ENCODE measurements around the gene RNF17.
"Not testable (repeated sequence)": the region's sequence is repeated elsewhere in the genome, so short reads cannot be mapped to it uniquely, and the experiment has no call there.

Gene RNF17

GRCh38 chr13:24784319-24784718 lies 20.4 kb downstream of the RNF17 start:
- Histone ChIP-seq H3K4me1 (ENCODE audit: control insufficient read depth, insufficient read depth, low read length) (no peaks in the 10 kb centered on the region), H3K9me3 (ENCODE audit: control insufficient read depth, low read length) (no peaks in the 10 kb centered on the region), H3K4me3 (ENCODE audit: insufficient read depth, low read depth, low read length) (no peak overlapping the region), H3K27me3 (ENCODE audit: control insufficient read depth, insufficient read depth, low read length, poor library complexity, severe bottlenecking) (no peaks in the 10 kb centered on the region), H3K36me3 (ENCODE audit: control insufficient read depth, insufficient read depth, low read length) (no peaks in the 10 kb centered on the region), H3K27ac (ENCODE audit: insufficient read depth, low read depth, low read length, poor library complexity, severe bottlenecking) (no peak overlapping the region)
- 82 to 84% methylated on average over 1 of the region's 1 CpG for WGBS, 2 experiments

GRCh38 chr13:24788538-24788937 lies 24.6 kb downstream of the RNF17 start:
- WGBS, 2 experiments: 84 to 95% methylated on average over 3 of the region's 3 CpGs
- no peak overlapping the region for H3K4me3 ChIP-seq (ENCODE audit: insufficient read depth, low read depth, low read length)
- H3K27me3 ChIP-seq (ENCODE audit: control insufficient read depth, insufficient read depth, low read length, poor library complexity, severe bottlenecking): no peaks in the 10 kb centered on the region
- H3K27ac ChIP-seq (ENCODE audit: insufficient read depth, low read depth, low read length, poor library complexity, severe bottlenecking): no peak overlapping the region
- no peaks in the 10 kb centered on the region for H3K36me3 ChIP-seq (ENCODE audit: control insufficient read depth, insufficient read depth, low read length)
- no peaks in the 10 kb centered on the region for H3K9me3 ChIP-seq (ENCODE audit: control insufficient read depth, low read length)
- no peaks in the 10 kb centered on the region for H3K4me1 ChIP-seq (ENCODE audit: control insufficient read depth, insufficient read depth, low read length)

GRCh38 chr13:24802074-24802473 lies 38.1 kb downstream of the RNF17 start:
- Histone ChIP-seq H3K36me3 (ENCODE audit: control insufficient read depth, insufficient read depth, low read length) (no peaks in the 10 kb centered on the region), H3K4me3 (ENCODE audit: insufficient read depth, low read depth, low read length) (no peak overlapping the region), H3K27me3 (ENCODE audit: control insufficient read depth, insufficient read depth, low read length, poor library complexity, severe bottlenecking) (no peaks in the 10 kb centered on the region), H3K4me1 (ENCODE audit: control insufficient read depth, insufficient read depth, low read length) (no peaks in the 10 kb centered on the region), H3K9me3 (ENCODE audit: control insufficient read depth, low read length) (no peaks in the 10 kb centered on the region), H3K27ac (ENCODE audit: insufficient read depth, low read depth, low read length, poor library complexity, severe bottlenecking) (no peak overlapping the region)
- 82 to 84% methylated on average over 9 of the region's 10 CpGs for WGBS, 2 experiments

GRCh38 chr13:24821207-24821606 lies 57.2 kb downstream of the RNF17 start:
- no peaks in the 10 kb centered on the region for H3K36me3 ChIP-seq (ENCODE audit: control insufficient read depth, insufficient read depth, low read length)
- H3K4me1 ChIP-seq (ENCODE audit: control insufficient read depth, insufficient read depth, low read length): no peaks in the 10 kb centered on the region
- H3K27ac ChIP-seq (ENCODE audit: insufficient read depth, low read depth, low read length, poor library complexity, severe bottlenecking): no peak overlapping the region
- H3K27me3 ChIP-seq (ENCODE audit: control insufficient read depth, insufficient read depth, low read length, poor library complexity, severe bottlenecking): no peaks in the 10 kb centered on the region
- H3K4me3 ChIP-seq (ENCODE audit: insufficient read depth, low read depth, low read length): no peak overlapping the region
- WGBS, 2 experiments: 82 to 92% methylated on average over 1 to 2 of the region's 2 CpGs
- H3K9me3 ChIP-seq (ENCODE audit: control insufficient read depth, low read length): no peaks in the 10 kb centered on the region

- H3K4me1 ChIP-seq (ENCODE audit: control insufficient read depth, insufficient read depth, low read length): no peaks in the 10 kb centered on the region
- no peak overlapping the region for H3K4me3 ChIP-seq (ENCODE audit: insufficient read depth, low read depth, low read length)
- H3K27me3 ChIP-seq (ENCODE audit: control insufficient read depth, insufficient read depth, low read length, poor library complexity, severe bottlenecking): no peaks in the 10 kb centered on the region
- H3K36me3 ChIP-seq (ENCODE audit: control insufficient read depth, insufficient read depth, low read length): no peaks in the 10 kb centered on the region
- H3K9me3 ChIP-seq (ENCODE audit: control insufficient read depth, low read length): no peaks in the 10 kb centered on the region
- H3K27ac ChIP-seq (ENCODE audit: insufficient read depth, low read depth, low read length, poor library complexity, severe bottlenecking): no peak overlapping the region
- WGBS, 2 experiments: 95 to 96% methylated on average over 4 to 5 of the region's 5 CpGs
Observed at GRCh38 chr13:24822640-24823039, 58.7 kb downstream of the RNF17 start.

- H3K36me3 ChIP-seq (ENCODE audit: control insufficient read depth, insufficient read depth, low read length); H3K27me3 ChIP-seq (ENCODE audit: control insufficient read depth, insufficient read depth, low read length, poor library complexity, severe bottlenecking); H3K4me3 ChIP-seq (ENCODE audit: insufficient read depth, low read depth, low read length); H3K9me3 ChIP-seq (ENCODE audit: control insufficient read depth, low read length); H3K27ac ChIP-seq (ENCODE audit: insufficient read depth, low read depth, low read length, poor library complexity, severe bottlenecking); H3K4me1 ChIP-seq (ENCODE audit: control insufficient read depth, insufficient read depth, low read length): not testable (repeated sequence)
- 77 to 87% methylated on average over 5 of the region's 5 CpGs for WGBS, 2 experiments
Observed at GRCh38 chr13:24823122-24823710, 59.2 kb downstream of the RNF17 start.

DNA sequence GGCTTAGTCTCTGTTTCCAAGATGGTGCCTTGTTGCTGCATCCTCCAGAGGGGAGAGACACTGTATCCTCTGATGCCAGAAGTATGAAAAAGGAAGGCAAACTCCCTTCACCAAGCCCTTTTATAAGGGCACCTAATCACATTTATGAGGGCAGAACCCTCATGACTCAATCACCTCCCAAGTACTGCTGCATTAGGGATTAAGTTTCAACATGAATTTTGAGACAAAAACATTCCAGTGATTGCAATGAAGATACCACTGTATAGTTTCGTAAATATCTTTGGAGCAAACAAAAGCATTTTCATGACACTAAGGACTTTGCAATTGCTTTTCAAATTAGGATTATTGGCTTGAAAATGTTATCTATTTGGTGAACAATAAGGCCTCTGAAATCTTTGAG lies 63.8 kb downstream of the RNF17 start:
- Histone ChIP-seq H3K27me3 (ENCODE audit: control insufficient read depth, insufficient read depth, low read length, poor library complexity, severe bottlenecking) (no peaks in the 10 kb centered on the region), H3K4me1 (ENCODE audit: control insufficient read depth, insufficient read depth, low read length) (no peaks in the 10 kb centered on the region), H3K9me3 (ENCODE audit: control insufficient read depth, low read length) (no peaks in the 10 kb centered on the region), H3K36me3 (ENCODE audit: control insufficient read depth, insufficient read depth, low read length) (no peaks in the 10 kb centered on the region), H3K27ac (ENCODE audit: insufficient read depth, low read depth, low read length, poor library complexity, severe bottlenecking) (no peak overlapping the region), H3K4me3 (ENCODE audit: insufficient read depth, low read depth, low read length) (no peak overlapping the region)
- WGBS, 2 experiments: 92 to 100% methylated on average over 1 of the region's 1 CpG

- 91 to 93% methylated on average over 9 of the region's 9 CpGs for WGBS, 2 experiments
- Histone ChIP-seq H3K27ac (ENCODE audit: insufficient read depth, low read depth, low read length, poor library complexity, severe bottlenecking) (no peak overlapping the region), H3K36me3 (ENCODE audit: control insufficient read depth, insufficient read depth, low read length) (no peaks in the 10 kb centered on the region), H3K9me3 (ENCODE audit: control insufficient read depth, low read length) (no peaks in the 10 kb centered on the region), H3K4me1 (ENCODE audit: control insufficient read depth, insufficient read depth, low read length) (no peaks in the 10 kb centered on the region), H3K4me3 (ENCODE audit: insufficient read depth, low read depth, low read length) (no peak overlapping the region), H3K27me3 (ENCODE audit: control insufficient read depth, insufficient read depth, low read length, poor library complexity, severe bottlenecking) (no peaks in the 10 kb centered on the region)
Observed at GRCh38 chr13:24834902-24835510, 71.0 kb downstream of the RNF17 start.

DNA sequence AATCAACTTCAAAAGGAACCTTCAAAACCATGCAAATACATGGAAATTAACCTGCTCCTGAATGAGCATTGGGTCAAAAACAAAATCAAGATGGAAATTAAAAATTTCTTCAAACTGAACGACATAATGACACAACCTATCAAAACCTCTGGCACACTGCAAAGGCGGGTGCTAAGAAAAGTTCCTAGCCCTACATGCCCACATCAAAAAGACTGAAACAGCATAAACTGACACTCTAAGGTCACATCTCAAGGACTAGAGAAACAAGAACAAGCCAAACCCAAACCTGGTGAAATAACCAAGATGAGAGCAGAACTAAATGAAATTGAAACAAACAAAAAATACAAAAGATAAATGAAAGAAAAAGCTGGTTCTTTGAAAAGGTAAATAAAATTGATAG lies 73.6 kb downstream of the RNF17 start:
- H3K36me3 ChIP-seq (ENCODE audit: control insufficient read depth, insufficient read depth, low read length); H3K4me1 ChIP-seq (ENCODE audit: control insufficient read depth, insufficient read depth, low read length); H3K9me3 ChIP-seq (ENCODE audit: control insufficient read depth, low read length); H3K4me3 ChIP-seq (ENCODE audit: insufficient read depth, low read depth, low read length); H3K27me3 ChIP-seq (ENCODE audit: control insufficient read depth, insufficient read depth, low read length, poor library complexity, severe bottlenecking); H3K27ac ChIP-seq (ENCODE audit: insufficient read depth, low read depth, low read length, poor library complexity, severe bottlenecking): not testable (repeated sequence)
- WGBS, 2 experiments: 91 to 97% methylated on average over 2 of the region's 2 CpGs

DNA sequence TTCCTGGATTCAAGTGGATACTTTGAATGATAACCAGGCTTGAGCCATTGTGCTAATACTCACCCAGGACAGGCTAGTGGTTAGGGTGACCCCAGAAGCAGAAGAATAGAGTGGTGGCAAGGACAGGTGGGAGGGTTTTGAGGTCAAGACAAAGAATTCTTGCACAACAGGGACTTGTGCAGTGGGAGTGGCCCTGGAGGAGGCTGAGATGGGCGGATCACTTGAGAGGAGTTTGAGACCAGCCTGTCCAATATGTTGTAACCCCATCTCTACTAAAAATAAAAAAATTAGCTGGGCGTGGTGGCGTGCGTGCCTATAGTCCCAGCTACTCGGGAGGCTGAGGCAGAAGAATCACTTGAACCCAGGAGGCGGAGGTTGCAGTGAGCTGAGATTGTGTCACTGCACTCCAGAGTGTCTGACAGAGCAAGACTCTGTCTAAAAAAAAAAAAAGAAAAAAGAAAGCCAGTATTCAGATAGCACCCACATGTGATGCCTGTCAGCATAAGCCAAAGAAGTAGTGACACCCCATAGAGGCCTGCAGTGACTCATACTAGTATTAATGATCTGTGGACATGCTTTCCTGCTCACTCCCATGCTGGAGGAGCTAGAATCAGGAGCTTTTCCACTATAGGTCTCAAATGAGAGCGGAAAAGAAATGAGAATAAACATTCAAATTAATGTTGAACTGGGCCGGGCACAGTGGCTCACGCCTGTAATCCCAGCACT lies 78.7 kb downstream of the RNF17 start:
- no peaks in the 10 kb centered on the region for H3K27me3 ChIP-seq (ENCODE audit: control insufficient read depth, insufficient read depth, low read length, poor library complexity, severe bottlenecking)
- no peak overlapping the region for H3K27ac ChIP-seq (ENCODE audit: insufficient read depth, low read depth, low read length, poor library complexity, severe bottlenecking)
- H3K36me3 ChIP-seq (ENCODE audit: control insufficient read depth, insufficient read depth, low read length): no peaks in the 10 kb centered on the region
- no peaks in the 10 kb centered on the region for H3K4me1 ChIP-seq (ENCODE audit: control insufficient read depth, insufficient read depth, low read length)
- 90 to 95% methylated on average over 8 to 9 of the region's 9 CpGs for WGBS, 2 experiments
- H3K4me3 ChIP-seq (ENCODE audit: insufficient read depth, low read depth, low read length): no peak overlapping the region
- H3K9me3 ChIP-seq (ENCODE audit: control insufficient read depth, low read length): no peaks in the 10 kb centered on the region

All from ectodermal cell (in vitro differentiated cells).